Gastroesophageal sphincter (tissue), 3 donors: ENCODE data around the gene RBM19.

Source experiments
- CTCF ChIP-seq, 4 experiments: fragments of 200-600 bp in 2 of 4; fragments of 450-650 bp in 2 of 4; sonication (generic) in 1 of 4; IDR thresholded peaks; one replicate each; pipeline ENCODE4 v1.5.1; 2017 to 2019; ENCODE audit warnings: antibody characterized with exemption in 4 of 4, mild to moderate bottlenecking in 2 of 4, moderate library complexity in 2 of 4
- POLR2A ChIP-seq, 2 donors: fragments of 450-650 bp; IDR thresholded peaks; one replicate each; pipeline ENCODE4 v1.6.1; 2017; ENCODE audit warnings: antibody characterized with exemption in 2 of 2, mild to moderate bottlenecking in 2 of 2, moderate library complexity in 1 of 2
- POLR2AphosphoS5 ChIP-seq: sonication (generic); formaldehyde crosslinking; IDR thresholded peaks from one replicate; pipeline ENCODE4 v1.6.1; 2017; ENCODE audit warnings: antibody characterized with exemption

- no peak for TF ChIP-seq POLR2A (IDR thresholded peaks at IDR 0.05)
- TF ChIP-seq CTCF (IDR thresholded peaks at IDR 0.05), result no peak
- no peak for TF ChIP-seq POLR2AphosphoS5
Observed at GRCh38 chr12:113896841-113897240, 69.3 kb downstream of the RBM19 start.
